Measurements from ENCODE around the gene EIF4A3. TPM values are rescaled to one million over a fixed set of nuclear protein-coding genes. Genes with fewer than 3 reads are reported as not detected.
"Not testable (repeated sequence)": the region's sequence is repeated elsewhere in the genome, so short reads cannot be mapped to it uniquely, and the experiment has no call there.

The EIF4A3 gene
- total RNA-seq, 4 donors from 2014 or later: 29.7 to 500 (median 79.1) TPM

GRCh38 chr17:80158846-80159245, 11.9 kb upstream of the EIF4A3 start:
- no peak overlapping the region for H3K27ac ChIP-seq
- intact Hi-C loops (cut with DNase I; ENCODE audit: low total_unique reads): no loop called here
- no peak overlapping the region for H3K4me3 ChIP-seq
- no peaks in the 10 kb centered on the region for H3K27me3 ChIP-seq
- DNase-seq: no peak
- no peak for TF ChIP-seq POLR2A (IDR thresholded peaks at IDR 0.05)
- no peak for TF ChIP-seq CTCF (IDR thresholded peaks at IDR 0.05)
- H3K4me1 ChIP-seq: no peaks in the 10 kb centered on the region
- no peaks in the 10 kb centered on the region for H3K9me3 ChIP-seq
- no peaks in the 10 kb centered on the region for H3K36me3 ChIP-seq

GRCh38 chr17:80155600-80155999, 8.7 kb upstream of the EIF4A3 start:
- H3K9me3 ChIP-seq; H3K4me3 ChIP-seq; H3K36me3 ChIP-seq; H3K27ac ChIP-seq; intact Hi-C loops (cut with DNase I; ENCODE audit: low total_unique reads); DNase-seq; H3K27me3 ChIP-seq; H3K4me1 ChIP-seq: not testable (repeated sequence)

GRCh38 chr17:80154166-80154565, 7.2 kb upstream of the EIF4A3 start:
- Histone ChIP-seq H3K36me3 (no peaks in the 10 kb centered on the region), H3K27ac (no peak overlapping the region), H3K4me1 (no peaks in the 10 kb centered on the region), H3K27me3 (no peaks in the 10 kb centered on the region), H3K4me3 (no peak overlapping the region), H3K9me3 (no peaks in the 10 kb centered on the region)
- no peak for DNase-seq
- no peak for TF ChIP-seq POLR2A (IDR thresholded peaks at IDR 0.05)
- TF ChIP-seq CTCF (IDR thresholded peaks at IDR 0.05): no peak
- intact Hi-C loops (cut with DNase I; ENCODE audit: low total_unique reads): no loop called here

GRCh38 chr17:80153004-80153403, 6.1 kb upstream of the EIF4A3 start:
- TF ChIP-seq CTCF (IDR thresholded peaks at IDR 0.05) (no peak), POLR2A (IDR thresholded peaks at IDR 0.05) (no peak)
- no peaks in the 10 kb centered on the region for H3K27me3 ChIP-seq
- no peak for DNase-seq
- H3K36me3 ChIP-seq: no peaks in the 10 kb centered on the region
- intact Hi-C loops (cut with DNase I; ENCODE audit: low total_unique reads): no loop called here
- H3K4me1 ChIP-seq: no peaks in the 10 kb centered on the region
- H3K27ac ChIP-seq: no peak overlapping the region
- H3K9me3 ChIP-seq: no peaks in the 10 kb centered on the region
- no peak overlapping the region for H3K4me3 ChIP-seq

- no peaks in the 10 kb centered on the region for H3K4me1 ChIP-seq
- H3K4me3 ChIP-seq: no peak overlapping the region
- no peaks in the 10 kb centered on the region for H3K9me3 ChIP-seq
- H3K27me3 ChIP-seq: no peaks in the 10 kb centered on the region
- TF ChIP-seq CTCF (IDR thresholded peaks at IDR 0.05) (no peak), POLR2A (IDR thresholded peaks at IDR 0.05) (no peak)
- no peaks in the 10 kb centered on the region for H3K36me3 ChIP-seq
- intact Hi-C loops (cut with DNase I; ENCODE audit: low total_unique reads): no loop called here
- DNase-seq: peak in 1 of 2 donors; percentile 35
- peak overlapping the region in 1 of 2 donors; percentile 51 for H3K27ac ChIP-seq
Observed at GRCh38 chr17:80152081-80152702, 5.3 kb upstream of the EIF4A3 start.

- H3K27ac ChIP-seq: peak overlapping the region in 1 of 2 donors; percentile 51
- H3K36me3 ChIP-seq: no peaks in the 10 kb centered on the region
- H3K4me3 ChIP-seq: no peak overlapping the region
- intact Hi-C loops (cut with DNase I; ENCODE audit: low total_unique reads): no loop called here
- TF ChIP-seq CTCF (IDR thresholded peaks at IDR 0.05) (no peak), POLR2A (IDR thresholded peaks at IDR 0.05) (no peak)
- H3K27me3 ChIP-seq: no peaks in the 10 kb centered on the region
- no peaks in the 10 kb centered on the region for H3K9me3 ChIP-seq
- DNase-seq: no peak
- no peaks in the 10 kb centered on the region for H3K4me1 ChIP-seq
Observed at GRCh38 chr17:80151333-80151732, 4.4 kb upstream of the EIF4A3 start.
